Loucy (cell line): Measurements from ENCODE around the gene CDKN2B-AS1.

Source experiments
- H2AFZ ChIP-seq: fragments of 200-600 bp; sonication (generic); 2 replicates; pipeline ENCODE4 v1.6.0; 2016; ENCODE audit warnings: antibody characterized with exemption, mild to moderate bottlenecking, low read length, moderate library complexity
- H3F3A ChIP-seq: fragments of 200-600 bp; 2 replicates; pipeline ENCODE4 v1.6.0; 2016; ENCODE audit warnings: antibody characterized with exemption, low read depth, mild to moderate bottlenecking
- H3K27me3 ChIP-seq: fragments of 200-600 bp; sonication (generic); 2 replicates; pipeline ENCODE4 v1.6.1; 2014; ENCODE audit warnings: low read length, mild to moderate bottlenecking; ENCODE audit not compliant: insufficient read depth, poor library complexity, severe bottlenecking
- H3K36me3 ChIP-seq: fragments of 200-600 bp; sonication (generic); 2 replicates; pipeline ENCODE4 v1.6.1; 2016; ENCODE audit warnings: low read length; ENCODE audit not compliant: insufficient read depth
- H3K4me1 ChIP-seq: fragments of 200-600 bp; sonication (generic); 2 replicates; pipeline ENCODE4 v1.5.1; 2014; ENCODE audit warnings: low read length, mild to moderate bottlenecking; ENCODE audit not compliant: insufficient read depth, poor library complexity, severe bottlenecking
- H3K4me2 ChIP-seq: fragments of 200-600 bp; sonication (generic); 2 replicates; pipeline ENCODE4 v1.6.0; 2014; ENCODE audit warnings: antibody characterized with exemption, low read length, low read depth, mild to moderate bottlenecking; ENCODE audit not compliant: poor library complexity, severe bottlenecking
- H3K4me3 ChIP-seq: fragments of 200-600 bp; sonication (generic); 2 replicates; pipeline ENCODE4 v1.5.1; 2014; ENCODE audit warnings: low read length, mild to moderate bottlenecking, mixed read lengths; ENCODE audit not compliant: poor library complexity, severe bottlenecking
- H3K79me2 ChIP-seq: fragments of 200-600 bp; sonication (generic); 2 replicates; pipeline ENCODE4 v1.6.1; 2014; ENCODE audit warnings: low read length; ENCODE audit not compliant: insufficient read depth
- H3K9ac ChIP-seq: fragments of 200-600 bp; sonication (generic); 2 replicates; pipeline ENCODE4 v1.6.0; 2014; ENCODE audit warnings: mild to moderate bottlenecking, low read depth, low read length, moderate library complexity; ENCODE audit not compliant: poor library complexity, severe bottlenecking
- H3K9me2 ChIP-seq: fragments of 200-600 bp; sonication (generic); replicated peaks from 2 replicates; pipeline ENCODE4 v1.6.1; 2016; ENCODE audit warnings: low read depth, low read length, mixed read lengths
- H3K9me3 ChIP-seq: fragments of 200-600 bp; sonication (generic); 2 replicates; pipeline ENCODE4 v1.6.1; 2014; ENCODE audit warnings: mild to moderate bottlenecking, antibody characterized with exemption, low read length, low read depth; ENCODE audit not compliant: insufficient read depth
- H4K20me1 ChIP-seq: fragments of 200-600 bp; sonication (generic); 2 replicates; pipeline ENCODE4 v1.6.0; 2014; ENCODE audit warnings: antibody characterized with exemption, low read length, mild to moderate bottlenecking; ENCODE audit not compliant: insufficient read depth, poor library complexity, severe bottlenecking
- EZH2phosphoT487 ChIP-seq: fragments of 200-600 bp; IDR thresholded peaks from 2 replicates; pipeline ENCODE4 v1.6.1; 2018; ENCODE audit warnings: antibody characterized with exemption, mild to moderate bottlenecking, moderate library complexity, borderline replicate concordance
- TF ChIP-seq, protein P1 (sequence below): fragments of 200-600 bp; sonication (generic); conservative IDR thresholded peaks from 2 replicates; pipeline ENCODE4 v1.5.1; 2014; ENCODE audit warnings: mild to moderate bottlenecking, antibody characterized with exemption, low read length

CDKN2B-AS1 gene

DNA sequence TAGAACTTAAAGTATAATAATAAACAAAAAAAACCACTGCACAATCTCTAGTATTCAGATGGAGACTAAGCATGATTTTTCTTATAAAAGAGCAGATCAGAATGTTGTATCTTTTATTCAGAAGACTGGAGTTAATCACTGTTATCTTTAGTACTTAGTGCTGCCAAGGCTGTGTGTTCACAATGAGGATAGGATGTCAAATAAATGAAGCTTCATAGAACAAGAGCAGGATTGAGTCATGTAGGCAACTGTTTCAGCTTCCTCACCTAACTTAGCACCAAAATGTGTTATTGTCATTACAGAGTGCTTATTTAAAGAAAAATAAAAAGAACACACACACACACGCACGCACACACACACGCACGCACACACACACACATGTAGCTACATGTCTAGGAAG, 72.6 kb downstream of the CDKN2B-AS1 start:
- H3K79me2 ChIP-seq: no peaks in the 10 kb centered on the region
- no peak overlapping the region for H3K9ac ChIP-seq
- no peaks in the 10 kb centered on the region for H3F3A ChIP-seq
- H3K9me2 ChIP-seq: no peaks in the 10 kb centered on the region
- no peaks in the 10 kb centered on the region for H3K36me3 ChIP-seq
- H3K4me2 ChIP-seq: no peak overlapping the region
- no peaks in the 10 kb centered on the region for H3K4me1 ChIP-seq
- H3K9me3 ChIP-seq: no peaks in the 10 kb centered on the region
- no peaks in the 10 kb centered on the region for H3K27me3 ChIP-seq
- H4K20me1 ChIP-seq: no peaks in the 10 kb centered on the region
- no peak overlapping the region for H2AFZ ChIP-seq
- no peak for TF ChIP-seq EZH2phosphoT487
- TF ChIP-seq, protein P1, sequence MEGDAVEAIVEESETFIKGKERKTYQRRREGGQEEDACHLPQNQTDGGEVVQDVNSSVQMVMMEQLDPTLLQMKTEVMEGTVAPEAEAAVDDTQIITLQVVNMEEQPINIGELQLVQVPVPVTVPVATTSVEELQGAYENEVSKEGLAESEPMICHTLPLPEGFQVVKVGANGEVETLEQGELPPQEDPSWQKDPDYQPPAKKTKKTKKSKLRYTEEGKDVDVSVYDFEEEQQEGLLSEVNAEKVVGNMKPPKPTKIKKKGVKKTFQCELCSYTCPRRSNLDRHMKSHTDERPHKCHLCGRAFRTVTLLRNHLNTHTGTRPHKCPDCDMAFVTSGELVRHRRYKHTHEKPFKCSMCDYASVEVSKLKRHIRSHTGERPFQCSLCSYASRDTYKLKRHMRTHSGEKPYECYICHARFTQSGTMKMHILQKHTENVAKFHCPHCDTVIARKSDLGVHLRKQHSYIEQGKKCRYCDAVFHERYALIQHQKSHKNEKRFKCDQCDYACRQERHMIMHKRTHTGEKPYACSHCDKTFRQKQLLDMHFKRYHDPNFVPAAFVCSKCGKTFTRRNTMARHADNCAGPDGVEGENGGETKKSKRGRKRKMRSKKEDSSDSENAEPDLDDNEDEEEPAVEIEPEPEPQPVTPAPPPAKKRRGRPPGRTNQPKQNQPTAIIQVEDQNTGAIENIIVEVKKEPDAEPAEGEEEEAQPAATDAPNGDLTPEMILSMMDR: no peak
- no peak overlapping the region for H3K4me3 ChIP-seq

DNA sequence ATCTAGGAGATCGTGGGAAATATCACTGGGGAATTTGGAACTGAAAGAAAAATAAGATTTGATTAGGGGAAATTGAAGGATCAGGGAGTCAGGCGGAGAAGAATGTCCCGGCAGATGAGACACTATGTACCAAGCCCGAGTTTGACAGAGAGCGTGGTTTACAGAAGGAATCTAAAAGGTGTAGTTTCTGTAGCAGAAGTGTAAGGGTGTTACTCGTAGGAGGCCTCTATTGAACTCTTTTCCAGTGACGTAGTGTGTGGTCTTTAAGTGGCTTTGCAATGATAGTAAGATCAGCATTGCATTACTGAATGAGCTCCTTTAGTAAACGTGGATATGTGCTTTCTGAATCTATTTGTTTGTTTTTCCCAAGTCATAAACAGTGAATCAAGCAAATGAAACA, 73.8 kb downstream of the CDKN2B-AS1 start:
- Histone ChIP-seq H3K9ac (no peak overlapping the region), H3F3A (no peaks in the 10 kb centered on the region), H4K20me1 (no peaks in the 10 kb centered on the region), H3K9me2 (no peaks in the 10 kb centered on the region), H2AFZ (no peak overlapping the region), H3K9me3 (no peaks in the 10 kb centered on the region), H3K4me1 (no peaks in the 10 kb centered on the region), H3K4me2 (no peak overlapping the region), H3K4me3 (no peak overlapping the region), H3K36me3 (no peaks in the 10 kb centered on the region), H3K79me2 (no peaks in the 10 kb centered on the region), H3K27me3 (no peaks in the 10 kb centered on the region)
- TF ChIP-seq, protein P1: no peak
- TF ChIP-seq EZH2phosphoT487: no peak

- Histone ChIP-seq H3K9me3 (no peaks in the 10 kb centered on the region), H3K9me2 (no peaks in the 10 kb centered on the region), H3K9ac (no peak overlapping the region), H3K36me3 (no peaks in the 10 kb centered on the region), H3K4me1 (peaks cover 10% of the 10 kb centered on the region), H4K20me1 (no peaks in the 10 kb centered on the region), H3K4me2 (no peak overlapping the region), H3K4me3 (no peak overlapping the region), H2AFZ (no peak overlapping the region), H3K79me2 (no peaks in the 10 kb centered on the region), H3F3A (no peaks in the 10 kb centered on the region), H3K27me3 (no peaks in the 10 kb centered on the region)
- no peak for TF ChIP-seq EZH2phosphoT487
- TF ChIP-seq, protein P1: no peak
Observed at GRCh38 chr9:22073349-22073748, 78.8 kb downstream of the CDKN2B-AS1 start.
